Activated naive CD8-positive, alpha-beta T cell (primary cell): ENCODE results near the gene BLCAP.
"Not testable (repeated sequence)": the region's sequence is repeated elsewhere in the genome, so short reads cannot be mapped to it uniquely, and the experiment has no call there.

Experiments used
- H3K27ac Mint-ChIP-seq: one replicate; pipeline ENCODE4 v1.8.0; 2021; ENCODE audit warnings: mixed read lengths
- H3K27me3 Mint-ChIP-seq: one replicate; pipeline ENCODE4 v1.8.0; 2021; ENCODE audit warnings: mixed read lengths
- H3K36me3 Mint-ChIP-seq: one replicate; pipeline ENCODE4 v1.8.0; 2021; ENCODE audit warnings: mixed read lengths
- H3K4me1 Mint-ChIP-seq: one replicate; pipeline ENCODE4 v1.8.0; 2021; ENCODE audit warnings: low read depth, mixed read lengths
- H3K4me3 Mint-ChIP-seq: one replicate; pipeline ENCODE4 v1.8.0; 2021; ENCODE audit warnings: mild to moderate bottlenecking, mixed read lengths
- H3K9me3 Mint-ChIP-seq: one replicate; pipeline ENCODE4 v1.8.0; 2021; ENCODE audit warnings: low read depth, mixed read lengths

The BLCAP gene

GRCh38 chr20:37527638-37528445, at the start of gene BLCAP:
Gene BLCAP, minus strand, starts transcription at chr20:37527876. Its CDS starts 8,702 bp downstream, at chr20:37519174.
- H3K27ac Mint-ChIP-seq: peak within 1 kb of the TSS; percentile 99
- peak within 1 kb of the TSS; percentile 85 for H3K4me3 Mint-ChIP-seq
- H3K36me3 Mint-ChIP-seq: no peaks in the 10 kb centered on the region
- H3K27me3 Mint-ChIP-seq: no peaks in the 10 kb centered on the region
- H3K9me3 Mint-ChIP-seq: no peaks in the 10 kb centered on the region
- H3K4me1 Mint-ChIP-seq: peaks cover 43% of the 10 kb centered on the region

GRCh38 chr20:37577436-37577835, 49.8 kb upstream of the BLCAP start:
- peaks cover 26% of the 10 kb centered on the region for H3K27me3 Mint-ChIP-seq
- H3K27ac Mint-ChIP-seq, H3K9me3 Mint-ChIP-seq, H3K4me1 Mint-ChIP-seq, H3K4me3 Mint-ChIP-seq, H3K36me3 Mint-ChIP-seq: not testable (repeated sequence)

GRCh38 chr20:37576911-37577310, 49.2 kb upstream of the BLCAP start:
- Mint-ChIP-seq H3K27ac (no peak overlapping the region), H3K36me3 (no peaks in the 10 kb centered on the region), H3K9me3 (no peaks in the 10 kb centered on the region), H3K4me1 (no peaks in the 10 kb centered on the region), H3K27me3 (peaks cover 26% of the 10 kb centered on the region), H3K4me3 (no peak overlapping the region)

- Mint-ChIP-seq H3K36me3 (no peaks in the 10 kb centered on the region), H3K9me3 (no peaks in the 10 kb centered on the region), H3K4me1 (no peaks in the 10 kb centered on the region), H3K4me3 (no peak overlapping the region), H3K27me3 (peaks cover 28% of the 10 kb centered on the region), H3K27ac (no peak overlapping the region)
Measured at GRCh38 chr20:37575884-37576283, 48.2 kb upstream of the BLCAP start.

GRCh38 chr20:37574199-37574890, 46.7 kb upstream of the BLCAP start:
- H3K27ac Mint-ChIP-seq: no peak overlapping the region
- H3K9me3 Mint-ChIP-seq: no peaks in the 10 kb centered on the region
- no peaks in the 10 kb centered on the region for H3K4me1 Mint-ChIP-seq
- peaks cover 27% of the 10 kb centered on the region for H3K27me3 Mint-ChIP-seq
- H3K4me3 Mint-ChIP-seq: no peak overlapping the region
- no peaks in the 10 kb centered on the region for H3K36me3 Mint-ChIP-seq

- H3K36me3 Mint-ChIP-seq: no peaks in the 10 kb centered on the region
- no peak overlapping the region for H3K4me3 Mint-ChIP-seq
- no peaks in the 10 kb centered on the region for H3K4me1 Mint-ChIP-seq
- H3K27me3 Mint-ChIP-seq: peaks cover 30% of the 10 kb centered on the region
- no peaks in the 10 kb centered on the region for H3K9me3 Mint-ChIP-seq
- H3K27ac Mint-ChIP-seq: no peak overlapping the region
Measured at GRCh38 chr20:37573626-37574198, 46.0 kb upstream of the BLCAP start.

GRCh38 chr20:37571033-37571432, 43.4 kb upstream of the BLCAP start:
- H3K27me3 Mint-ChIP-seq: peaks cover 25% of the 10 kb centered on the region
- no peaks in the 10 kb centered on the region for H3K36me3 Mint-ChIP-seq
- no peak overlapping the region for H3K27ac Mint-ChIP-seq
- H3K4me1 Mint-ChIP-seq: peaks cover 2% of the 10 kb centered on the region
- H3K9me3 Mint-ChIP-seq: no peaks in the 10 kb centered on the region
- H3K4me3 Mint-ChIP-seq: no peak overlapping the region

GRCh38 chr20:37570419-37570818, 42.7 kb upstream of the BLCAP start:
- Mint-ChIP-seq H3K27ac (no peak overlapping the region), H3K36me3 (no peaks in the 10 kb centered on the region), H3K4me1 (peaks cover 2% of the 10 kb centered on the region), H3K4me3 (no peak overlapping the region), H3K27me3 (peaks cover 27% of the 10 kb centered on the region), H3K9me3 (no peaks in the 10 kb centered on the region)

- no peak overlapping the region for H3K4me3 Mint-ChIP-seq
- peaks cover 2% of the 10 kb centered on the region for H3K4me1 Mint-ChIP-seq
- no peaks in the 10 kb centered on the region for H3K36me3 Mint-ChIP-seq
- no peaks in the 10 kb centered on the region for H3K9me3 Mint-ChIP-seq
- peaks cover 24% of the 10 kb centered on the region for H3K27me3 Mint-ChIP-seq
- no peak overlapping the region for H3K27ac Mint-ChIP-seq
Measured at GRCh38 chr20:37567671-37568588, 40.3 kb upstream of the BLCAP start.

- Mint-ChIP-seq H3K4me3 (no peak overlapping the region), H3K4me1 (peaks cover 2% of the 10 kb centered on the region), H3K27me3 (peaks cover 24% of the 10 kb centered on the region), H3K9me3 (no peaks in the 10 kb centered on the region), H3K27ac (no peak overlapping the region), H3K36me3 (no peaks in the 10 kb centered on the region)
Measured at GRCh38 chr20:37567331-37567665, 39.6 kb upstream of the BLCAP start.

- Mint-ChIP-seq H3K27me3 (peaks cover 26% of the 10 kb centered on the region), H3K27ac (no peak overlapping the region), H3K9me3 (no peaks in the 10 kb centered on the region), H3K4me1 (peaks cover 2% of the 10 kb centered on the region), H3K4me3 (no peak overlapping the region), H3K36me3 (no peaks in the 10 kb centered on the region)
Measured at GRCh38 chr20:37566590-37567330, 39.1 kb upstream of the BLCAP start.

- H3K27me3 Mint-ChIP-seq: peaks cover 24% of the 10 kb centered on the region
Measured at GRCh38 chr20:37565134-37565811, 37.6 kb upstream of the BLCAP start.

GRCh38 chr20:37564388-37565133, 36.9 kb upstream of the BLCAP start:
- Mint-ChIP-seq H3K9me3 (no peaks in the 10 kb centered on the region), H3K27ac (no peak overlapping the region), H3K36me3 (no peaks in the 10 kb centered on the region), H3K4me3 (no peak overlapping the region), H3K27me3 (peaks cover 20% of the 10 kb centered on the region), H3K4me1 (peaks cover 2% of the 10 kb centered on the region)

More at GRCh38 chr20:37565134-37565811, 37.6 kb upstream of the BLCAP start:
- no peaks in the 10 kb centered on the region for H3K36me3 Mint-ChIP-seq
- no peak overlapping the region for H3K4me3 Mint-ChIP-seq
- H3K4me1 Mint-ChIP-seq: peaks cover 2% of the 10 kb centered on the region
- H3K9me3 Mint-ChIP-seq: no peaks in the 10 kb centered on the region
- no peak overlapping the region for H3K27ac Mint-ChIP-seq
